Endodermal cell (in vitro differentiated cells): ENCODE data around the gene CTNND2. TPM values are rescaled to one million over a fixed set of nuclear protein-coding genes. Genes with fewer than 3 reads are reported as not detected.
A peak's percentile ranks its signal among the peaks of the same experiment; 100 is the strongest.

Source experiments
- DNase-seq: peaks from one replicate; pipeline ENCODE4 v3.0.0-alpha.2; 2017
- H3K27ac ChIP-seq: 2 replicates; pipeline ENCODE4 v1.5.1; 2013; ENCODE audit warnings: mild to moderate bottlenecking, low read depth, low read length, moderate library complexity
- H3K27me3 ChIP-seq: 2 replicates; pipeline ENCODE4 v1.6.1; 2013; ENCODE audit warnings: mild to moderate bottlenecking, low read length, moderate library complexity; ENCODE audit not compliant: insufficient read depth, control insufficient read depth, poor library complexity, severe bottlenecking
- H3K36me3 ChIP-seq: 2 replicates; pipeline ENCODE4 v1.7.0; 2013; ENCODE audit warnings: mild to moderate bottlenecking, low read length, moderate library complexity; ENCODE audit not compliant: control insufficient read depth, insufficient read depth
- H3K4me1 ChIP-seq: one replicate; pipeline ENCODE4 v1.7.0; 2013; ENCODE audit warnings: low read length; ENCODE audit not compliant: control insufficient read depth, insufficient read depth
- H3K4me3 ChIP-seq: 2 replicates; pipeline ENCODE4 v1.5.1; 2013; ENCODE audit warnings: mild to moderate bottlenecking, low read length, moderate library complexity
- H3K9ac ChIP-seq: 2 replicates; pipeline ENCODE4 v1.6.1; 2013; ENCODE audit warnings: mild to moderate bottlenecking, low read length, moderate library complexity; ENCODE audit not compliant: poor library complexity, severe bottlenecking; ENCODE audit errors: extremely low read depth
- H3K9me3 ChIP-seq: 2 replicates; pipeline ENCODE4 v1.6.1; 2013; ENCODE audit warnings: mild to moderate bottlenecking, low read length, moderate library complexity; ENCODE audit not compliant: control insufficient read depth
- H3K27ac Mint-ChIP-seq: 2 replicates; pipeline ENCODE4 v1.8.0; 2020; ENCODE audit warnings: mixed read lengths
- H3K27me3 Mint-ChIP-seq: 2 replicates; pipeline ENCODE4 v1.8.0; 2021; ENCODE audit warnings: mild to moderate bottlenecking, mixed read lengths; ENCODE audit not compliant: insufficient read depth
- H3K36me3 Mint-ChIP-seq: 2 replicates; pipeline ENCODE4 v1.8.0; 2020; ENCODE audit warnings: low read depth, mixed read lengths
- H3K4me1 Mint-ChIP-seq: 2 replicates; pipeline ENCODE4 v1.8.0; 2020; ENCODE audit warnings: mixed read lengths
- H3K4me3 Mint-ChIP-seq: 2 replicates; pipeline ENCODE4 v1.8.0; 2020; ENCODE audit warnings: mild to moderate bottlenecking, moderate library complexity, mixed read lengths
- H3K9me3 Mint-ChIP-seq: 2 replicates; pipeline ENCODE4 v1.8.0; 2020; ENCODE audit warnings: mild to moderate bottlenecking, mixed read lengths
- WGBS, 2 experiments: methylation state at CpG; one replicate each; pipeline versions ENCODE4 v1.1.5 to v1.1.7; 2013; ENCODE audit warnings: missing lambda C conversion rate in 2 of 2, mixed read lengths in 1 of 2; ENCODE audit not compliant: insufficient coverage in 1 of 2, insufficient read length in 1 of 2; 5-methylcytosine and 5-hydroxymethylcytosine counted together
- total RNA-seq, 2 donors: library from RNA; stranded (reverse); fragmentation: NEBNext Ultra II Directional in 1 of 2; extraction: Animal tissue kit (Norgen Biotek cat#: 25700) in 1 of 2; gene quantifications; 2 replicates in 1 of 2; 3 replicates in 1 of 2; pipeline ENCODE4 v1.2.1, GENCODE V29; 2021
- TF ChIP-seq, protein P1 (sequence below): fragments of 200-600 bp; sonication (generic); conservative IDR thresholded peaks from 2 replicates; pipeline ENCODE4 v1.5.0; 2021; ENCODE audit warnings: antibody characterized with exemption, mild to moderate bottlenecking

Gene CTNND2
- total RNA-seq, 2 donors from 2014 or later = 6.5 to 10.3 TPM

DNA sequence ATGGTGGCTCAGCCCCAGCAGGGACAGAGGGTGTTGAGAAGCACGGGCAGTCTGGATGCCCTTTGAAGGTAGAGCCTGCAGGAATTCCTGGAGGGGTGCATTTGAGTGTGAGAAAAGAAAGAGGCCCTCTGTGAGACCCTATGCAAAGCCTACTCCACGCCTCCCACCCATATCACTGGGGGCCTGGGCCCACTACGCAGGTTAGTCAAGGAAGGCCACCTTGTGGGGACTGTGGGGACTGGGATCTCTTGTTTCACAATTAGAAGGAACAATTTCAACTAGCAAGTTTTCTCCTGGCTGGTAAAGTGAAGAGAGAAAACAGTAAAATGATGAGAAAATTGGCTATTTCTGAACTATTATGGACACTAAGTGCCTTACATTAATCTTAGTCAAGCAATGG lies 657.0 kb downstream of the CTNND2 start:
- Histone ChIP-seq H3K36me3 (no peaks in the 10 kb centered on the region), H3K9ac (no peak overlapping the region), H3K27me3 (no peaks in the 10 kb centered on the region), H3K4me1 (no peaks in the 10 kb centered on the region), H3K27ac (no peak overlapping the region), H3K4me3 (no peak overlapping the region), H3K9me3 (no peaks in the 10 kb centered on the region)
- Mint-ChIP-seq H3K36me3 (no peaks in the 10 kb centered on the region), H3K27me3 (no peaks in the 10 kb centered on the region), H3K4me1 (peaks cover 9% of the 10 kb centered on the region), H3K27ac (no peak overlapping the region), H3K9me3 (no peaks in the 10 kb centered on the region), H3K4me3 (no peak overlapping the region)
- peak; percentile 65 for DNase-seq
- TF ChIP-seq, protein P1, sequence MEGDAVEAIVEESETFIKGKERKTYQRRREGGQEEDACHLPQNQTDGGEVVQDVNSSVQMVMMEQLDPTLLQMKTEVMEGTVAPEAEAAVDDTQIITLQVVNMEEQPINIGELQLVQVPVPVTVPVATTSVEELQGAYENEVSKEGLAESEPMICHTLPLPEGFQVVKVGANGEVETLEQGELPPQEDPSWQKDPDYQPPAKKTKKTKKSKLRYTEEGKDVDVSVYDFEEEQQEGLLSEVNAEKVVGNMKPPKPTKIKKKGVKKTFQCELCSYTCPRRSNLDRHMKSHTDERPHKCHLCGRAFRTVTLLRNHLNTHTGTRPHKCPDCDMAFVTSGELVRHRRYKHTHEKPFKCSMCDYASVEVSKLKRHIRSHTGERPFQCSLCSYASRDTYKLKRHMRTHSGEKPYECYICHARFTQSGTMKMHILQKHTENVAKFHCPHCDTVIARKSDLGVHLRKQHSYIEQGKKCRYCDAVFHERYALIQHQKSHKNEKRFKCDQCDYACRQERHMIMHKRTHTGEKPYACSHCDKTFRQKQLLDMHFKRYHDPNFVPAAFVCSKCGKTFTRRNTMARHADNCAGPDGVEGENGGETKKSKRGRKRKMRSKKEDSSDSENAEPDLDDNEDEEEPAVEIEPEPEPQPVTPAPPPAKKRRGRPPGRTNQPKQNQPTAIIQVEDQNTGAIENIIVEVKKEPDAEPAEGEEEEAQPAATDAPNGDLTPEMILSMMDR = peak; percentile 74
- 82 to 100% methylated on average over 1 to 3 of the region's 3 CpGs for WGBS, 2 experiments

- no peak for DNase-seq
- Histone ChIP-seq H3K9me3 (no peaks in the 10 kb centered on the region), H3K9ac (no peak overlapping the region), H3K27ac (no peak overlapping the region), H3K4me3 (no peak overlapping the region), H3K36me3 (no peaks in the 10 kb centered on the region), H3K4me1 (no peaks in the 10 kb centered on the region), H3K27me3 (no peaks in the 10 kb centered on the region)
- TF ChIP-seq, protein P1 = no peak
- H3K4me1 Mint-ChIP-seq = peaks cover 4% of the 10 kb centered on the region
- WGBS, 2 experiments = 90 to 100% methylated on average over 1 to 2 of the region's 2 CpGs
- H3K27me3 Mint-ChIP-seq = no peaks in the 10 kb centered on the region
- no peak overlapping the region for H3K4me3 Mint-ChIP-seq
- H3K27ac Mint-ChIP-seq = no peak overlapping the region
- peaks cover 6% of the 10 kb centered on the region for H3K9me3 Mint-ChIP-seq
- H3K36me3 Mint-ChIP-seq = no peaks in the 10 kb centered on the region
Observed at GRCh38 chr5:11240293-11241190, 663.7 kb downstream of the CTNND2 start.

DNA sequence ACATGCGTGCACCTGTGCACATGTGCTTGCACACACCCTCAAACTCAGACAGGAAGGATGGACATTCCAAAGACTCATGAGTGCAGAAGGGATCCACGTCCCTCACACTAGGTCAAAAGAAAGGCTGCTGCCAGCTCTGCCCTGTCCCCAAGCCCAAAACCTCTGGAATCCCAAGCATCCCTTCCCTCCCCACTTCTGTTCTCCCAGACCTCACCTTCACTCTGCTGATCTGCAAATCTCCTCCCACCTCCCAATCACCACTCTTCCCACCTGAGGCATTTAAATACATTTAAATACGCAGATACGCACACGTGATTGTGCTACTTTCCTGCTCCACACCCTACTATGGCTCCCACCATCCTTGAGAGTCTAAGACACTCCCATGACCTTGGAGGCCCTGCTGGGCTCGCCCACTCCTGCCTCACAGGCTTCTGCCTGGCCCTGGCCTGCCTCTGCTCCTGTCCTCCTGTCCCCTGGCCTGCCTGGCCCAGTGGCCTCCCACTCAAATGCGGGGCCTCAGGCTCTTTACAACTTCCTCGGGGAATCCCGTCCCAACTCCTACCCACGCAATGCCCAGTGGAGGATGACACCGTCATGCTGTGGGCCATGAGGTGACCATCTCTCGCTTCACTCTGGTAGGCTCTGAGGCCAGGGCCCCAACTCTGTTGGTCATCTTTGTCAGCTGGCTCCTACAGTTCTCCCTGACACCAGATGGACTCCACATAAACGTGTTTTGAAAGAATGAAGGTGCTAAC lies 664.8 kb downstream of the CTNND2 start:
- DNase-seq = peak; percentile 52
- Mint-ChIP-seq H3K36me3 (no peaks in the 10 kb centered on the region), H3K27me3 (no peaks in the 10 kb centered on the region), H3K4me1 (peaks cover 4% of the 10 kb centered on the region), H3K9me3 (peaks cover 6% of the 10 kb centered on the region), H3K27ac (no peak overlapping the region), H3K4me3 (no peak overlapping the region)
- Histone ChIP-seq H3K9me3 (no peaks in the 10 kb centered on the region), H3K27me3 (no peaks in the 10 kb centered on the region), H3K4me3 (no peak overlapping the region), H3K9ac (no peak overlapping the region), H3K36me3 (no peaks in the 10 kb centered on the region), H3K27ac (no peak overlapping the region), H3K4me1 (no peaks in the 10 kb centered on the region)
- WGBS, 2 experiments = 91 to 94% methylated on average over 12 to 13 of the region's 13 CpGs
- TF ChIP-seq, protein P1 = no peak
